Fibroblast of peridontal ligament (primary cell): ENCODE results near the gene LRFN2.

Experiments used
- DNase-seq: peaks from one replicate; pipeline ENCODE4 v3.0.0-alpha.2; 2010; ENCODE audit errors: extremely low read depth

LRFN2 gene

DNA sequence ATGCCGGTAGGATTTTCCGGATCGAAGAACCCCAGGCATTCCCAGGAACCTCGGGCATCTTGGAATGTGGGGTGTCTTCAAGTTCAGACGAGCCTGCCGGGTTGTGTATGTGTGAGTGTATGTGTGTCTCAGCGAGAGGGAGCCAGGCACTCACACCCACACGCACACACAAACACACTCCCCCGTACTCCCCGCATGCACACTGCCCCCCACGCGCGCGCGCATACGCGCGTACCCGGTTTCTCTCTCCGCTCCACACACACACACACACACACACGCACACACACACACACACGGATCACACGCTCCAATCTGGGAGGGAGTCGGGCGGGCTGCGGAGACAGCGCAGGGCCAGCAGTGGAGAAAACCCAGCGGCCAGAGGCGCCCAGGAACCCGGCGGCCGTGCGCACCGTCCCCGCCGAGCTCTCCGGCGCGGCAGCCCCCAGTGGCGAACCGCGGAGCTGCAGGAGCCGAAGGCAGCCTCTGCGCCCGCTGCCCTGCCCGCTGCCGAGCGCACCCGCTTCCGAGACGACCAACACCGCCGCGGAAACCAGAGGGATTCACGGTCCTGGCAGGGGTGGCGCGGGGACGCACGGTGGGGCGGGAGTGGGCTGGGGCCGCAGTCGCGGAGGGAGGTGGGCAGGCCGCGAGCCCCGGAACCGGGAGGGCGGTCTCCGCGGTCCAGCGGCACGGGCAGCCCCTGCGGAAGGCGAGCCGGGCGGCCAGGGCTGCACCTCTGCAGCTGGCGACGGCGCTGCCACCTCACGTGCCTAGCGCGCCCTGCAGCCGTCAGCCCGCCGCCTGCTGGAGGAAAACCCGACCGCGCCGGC, at the start of gene LRFN2:
LRFN2 (minus strand) TSS at position 125 of the 830 bp plus-strand sequence.
- peak; percentile 44 for DNase-seq

DNA sequence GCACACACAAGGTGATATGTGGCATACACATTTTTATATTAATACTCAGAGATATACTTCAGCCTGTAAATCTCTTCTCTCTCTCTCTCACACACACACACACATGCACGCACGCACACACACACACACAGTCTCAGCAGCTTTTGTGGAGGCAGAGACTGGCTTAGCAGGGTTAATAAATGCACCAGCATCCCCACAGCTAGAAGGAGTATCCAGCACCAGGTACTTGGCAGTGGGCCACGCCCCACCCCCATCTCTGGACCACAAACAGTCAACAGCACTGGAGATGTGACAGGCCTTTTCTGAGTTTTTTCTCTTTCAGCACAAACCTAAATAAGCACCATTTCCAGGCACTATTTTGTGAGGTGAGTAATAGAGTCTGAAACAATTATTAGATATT, 47.3 kb upstream of the LRFN2 start:
- DNase-seq, result no peak

DNA sequence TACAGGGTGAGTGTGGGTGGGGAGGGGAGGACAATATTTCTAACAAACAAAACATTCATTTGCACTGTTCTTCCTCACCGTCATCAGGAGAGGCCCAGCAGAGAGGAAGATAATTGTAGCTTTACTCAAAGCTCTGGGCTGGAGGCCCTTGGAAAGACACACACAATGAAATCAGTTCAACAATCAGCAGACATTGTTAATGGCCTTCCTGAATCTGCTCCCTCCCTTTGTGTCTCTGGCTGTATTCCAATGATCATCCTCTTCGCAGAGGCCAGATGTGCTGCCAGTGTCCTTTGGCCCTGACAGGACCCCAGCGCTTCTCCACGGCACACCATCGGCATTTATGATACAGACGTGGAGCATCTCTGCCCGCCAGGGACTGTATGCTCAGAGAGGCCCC, 44.6 kb upstream of the LRFN2 start:
- DNase-seq, result no peak

DNA sequence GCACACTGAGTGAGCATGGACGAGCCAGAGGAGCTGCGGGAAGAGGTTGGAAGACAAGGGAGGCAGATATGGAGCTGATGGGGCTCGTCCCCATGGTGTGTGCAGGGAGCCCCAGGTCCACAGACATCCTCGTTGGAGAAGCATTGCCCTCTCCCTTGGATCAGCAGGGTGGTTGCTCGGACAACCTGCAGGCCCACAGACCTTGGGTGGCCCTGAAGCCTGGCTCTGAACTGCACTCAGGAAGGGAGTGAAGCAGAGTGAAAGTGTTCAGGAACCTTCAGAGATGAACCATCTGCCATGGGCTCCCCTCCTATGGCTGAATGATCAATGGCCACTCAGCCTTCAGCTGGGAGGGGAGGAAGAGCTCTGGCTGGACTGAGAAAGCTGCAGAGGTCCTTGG, 43.3 kb upstream of the LRFN2 start:
- no peak for DNase-seq

DNA sequence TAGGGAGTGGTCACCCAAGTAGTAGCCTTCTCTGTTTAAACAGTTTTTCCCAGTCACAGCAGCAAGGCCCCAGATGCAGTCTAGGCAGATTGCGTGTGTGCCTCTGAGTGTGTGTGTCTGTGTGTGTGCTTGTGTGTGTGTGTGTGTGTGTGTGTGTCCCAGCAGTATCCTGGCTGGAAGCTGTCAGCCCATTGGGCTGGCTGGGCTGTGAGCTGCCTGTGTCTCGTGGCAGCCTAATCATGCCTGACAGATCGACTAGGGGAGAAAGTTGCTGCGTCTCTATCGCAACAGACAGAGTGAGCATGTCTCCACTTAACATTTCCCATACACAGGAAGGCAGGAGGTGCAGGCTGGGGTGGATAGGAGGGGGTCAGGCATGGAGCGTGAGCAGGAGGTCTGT, 42.9 kb upstream of the LRFN2 start:
- DNase-seq, result no peak

DNA sequence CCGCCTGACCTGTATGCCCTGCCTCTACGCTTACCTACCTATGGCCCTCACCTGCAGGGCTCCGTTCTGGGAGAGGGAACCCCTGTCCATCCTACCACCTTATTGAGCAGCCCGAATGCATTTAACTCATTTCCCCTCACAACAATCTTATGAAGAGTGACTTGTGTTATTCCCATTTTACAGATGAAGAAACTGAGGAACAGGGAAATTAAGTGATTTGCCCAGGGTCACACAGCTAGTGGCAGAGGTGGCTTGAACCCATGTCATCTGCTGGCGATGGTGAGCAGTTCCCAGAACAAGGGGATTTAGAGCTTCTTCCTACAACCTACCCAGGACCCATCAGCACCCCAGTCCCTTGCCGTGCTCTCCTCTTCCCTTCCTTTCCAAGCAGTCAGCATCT, 42.3 kb upstream of the LRFN2 start:
- no peak for DNase-seq

DNA sequence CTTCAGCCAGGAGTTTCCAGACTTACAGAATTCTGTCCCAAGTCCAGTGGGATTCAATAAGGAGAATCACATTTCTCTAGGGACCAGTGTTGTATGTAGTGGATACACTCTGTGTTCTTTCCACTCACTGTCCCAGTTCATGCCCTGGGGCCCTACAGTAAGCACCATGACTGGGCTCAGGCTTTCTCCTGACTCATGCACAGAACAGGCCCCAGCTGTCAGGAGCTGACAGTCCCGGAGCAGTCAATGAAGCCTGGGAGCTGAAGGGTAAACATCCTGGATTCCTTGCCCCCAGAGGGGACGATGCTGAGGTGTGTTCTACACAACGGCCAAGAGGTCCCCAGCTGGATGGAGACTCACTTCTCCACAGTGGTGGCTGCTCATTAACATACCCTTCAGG, 40.2 kb upstream of the LRFN2 start:
- DNase-seq, result no peak

DNA sequence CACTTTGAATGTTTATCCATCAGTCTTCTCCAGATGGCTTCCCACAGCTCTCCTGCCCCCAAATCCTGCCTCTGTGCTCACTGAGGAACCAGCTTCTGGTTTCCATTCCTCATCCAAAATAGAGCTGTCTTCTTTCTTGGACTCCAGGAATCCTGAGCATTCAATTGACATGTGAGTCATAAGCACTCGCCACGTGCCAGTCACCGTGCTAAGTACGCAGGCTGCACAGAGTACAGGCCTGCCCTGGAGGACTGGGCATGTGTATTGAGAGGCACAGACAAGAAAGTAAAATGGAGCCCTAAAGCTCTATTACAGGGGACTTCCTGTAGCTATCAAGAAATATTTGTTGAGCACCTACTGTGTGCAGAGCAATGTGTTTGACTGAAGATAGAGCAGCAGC, 39.7 kb upstream of the LRFN2 start:
- no peak for DNase-seq

DNA sequence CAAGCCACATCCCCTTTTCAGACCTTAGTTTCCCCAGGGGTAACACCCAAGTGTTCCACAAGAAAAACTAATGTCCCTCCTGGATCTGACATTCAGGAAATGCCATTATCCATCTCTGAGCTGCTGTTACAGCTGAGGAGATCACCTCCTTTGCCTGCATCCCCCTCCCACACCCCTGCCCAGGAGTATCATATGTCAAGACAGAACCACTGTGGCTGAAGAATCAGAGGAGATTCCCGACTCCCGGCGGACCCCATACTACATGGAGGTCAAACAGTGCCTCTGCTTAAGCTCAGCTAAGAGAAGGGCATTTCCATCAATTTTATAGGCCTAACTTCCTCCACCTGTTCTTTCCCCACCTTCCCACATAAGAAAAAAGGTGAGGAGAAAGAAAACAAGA, 36.8 kb upstream of the LRFN2 start:
- no peak for DNase-seq

DNA sequence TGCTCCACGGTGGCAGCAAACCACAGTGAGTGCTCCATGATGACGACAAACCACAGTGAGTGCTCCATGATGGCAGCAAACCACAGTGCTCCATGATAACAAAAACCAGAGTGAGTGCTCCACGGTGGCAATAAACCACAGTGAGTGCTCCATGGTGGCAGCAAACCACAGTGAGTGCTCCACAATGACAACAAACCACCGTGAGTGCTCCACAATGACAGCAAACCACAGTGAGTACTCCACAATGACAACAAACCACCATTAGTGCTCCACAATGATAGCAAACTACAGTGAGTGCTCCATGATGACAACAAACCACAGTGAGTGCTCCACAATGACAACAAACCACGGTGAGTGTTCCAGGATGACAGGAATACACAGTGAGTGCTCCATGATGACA, 36.0 kb upstream of the LRFN2 start:
- DNase-seq, result no peak

DNA sequence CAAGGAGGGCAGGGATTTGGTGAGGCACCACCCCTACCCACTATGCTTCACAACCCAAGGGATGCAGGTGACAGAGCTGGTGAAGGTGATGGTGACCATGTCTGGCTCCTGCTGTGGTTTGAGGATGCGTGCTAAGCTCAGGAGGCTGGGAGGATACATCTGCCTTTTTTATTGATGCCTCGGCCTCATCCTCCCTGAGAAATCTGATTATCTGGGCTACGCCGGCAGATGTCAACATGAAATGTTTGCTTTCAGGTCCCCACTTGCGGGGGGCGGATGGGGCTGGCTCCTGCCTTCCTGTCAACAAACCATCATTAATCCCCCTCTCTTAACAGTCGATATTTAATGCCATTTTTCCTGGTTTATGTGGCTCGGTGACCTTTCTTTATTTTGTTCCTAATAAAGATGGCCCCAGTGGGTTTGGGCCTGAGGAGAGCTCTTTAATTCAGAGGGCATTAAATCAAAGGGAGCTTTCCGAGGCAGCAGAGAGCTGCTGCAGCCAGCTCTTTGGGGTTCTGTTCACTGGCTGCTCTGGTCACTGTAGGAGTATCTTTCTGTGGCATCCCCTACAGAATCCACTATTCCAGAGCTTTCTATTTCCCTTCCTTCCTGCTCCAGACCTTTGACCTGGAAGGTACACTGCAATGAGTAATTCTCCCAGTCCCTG, 33.5 kb upstream of the LRFN2 start:
- no peak for DNase-seq

DNA sequence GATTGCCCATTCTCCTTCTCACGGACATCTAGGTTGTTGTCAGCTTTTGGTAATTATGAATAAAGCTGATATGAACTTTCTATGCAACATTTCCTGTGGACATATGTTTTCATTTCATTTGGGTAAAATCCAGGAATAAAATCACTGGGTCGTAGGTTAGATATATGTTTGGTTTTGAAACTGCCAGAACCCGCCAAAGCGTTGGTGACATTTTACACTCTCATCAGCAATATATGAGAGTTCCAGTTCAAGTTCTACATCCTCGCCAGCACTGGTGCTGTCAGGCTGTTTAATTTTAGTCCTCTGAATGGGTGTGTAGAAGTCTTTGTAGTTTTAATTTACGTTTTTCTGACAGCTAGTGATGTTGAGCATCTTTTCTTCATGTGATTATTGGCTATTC, 27.5 kb upstream of the LRFN2 start:
- no peak for DNase-seq

DNA sequence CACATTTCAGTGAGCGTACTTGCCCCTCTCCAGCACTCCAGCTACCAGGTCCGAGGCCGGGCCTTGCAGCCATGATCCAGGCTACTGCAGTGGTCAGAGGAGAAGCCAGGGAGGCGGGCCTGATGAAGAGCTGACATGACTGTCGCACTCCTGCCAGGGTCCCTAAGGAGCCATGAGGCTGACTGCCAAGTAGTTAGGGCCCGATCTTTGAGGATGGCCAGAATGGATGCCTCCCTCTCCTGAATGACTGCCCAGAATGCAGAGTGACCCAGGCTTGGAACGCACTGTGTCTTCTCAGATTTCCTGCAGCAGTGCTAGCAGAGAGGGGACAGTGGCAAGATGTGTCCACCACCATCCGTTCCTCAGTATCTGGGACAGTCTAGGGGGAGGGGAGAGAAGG, 24.7 kb upstream of the LRFN2 start:
- no peak for DNase-seq

DNA sequence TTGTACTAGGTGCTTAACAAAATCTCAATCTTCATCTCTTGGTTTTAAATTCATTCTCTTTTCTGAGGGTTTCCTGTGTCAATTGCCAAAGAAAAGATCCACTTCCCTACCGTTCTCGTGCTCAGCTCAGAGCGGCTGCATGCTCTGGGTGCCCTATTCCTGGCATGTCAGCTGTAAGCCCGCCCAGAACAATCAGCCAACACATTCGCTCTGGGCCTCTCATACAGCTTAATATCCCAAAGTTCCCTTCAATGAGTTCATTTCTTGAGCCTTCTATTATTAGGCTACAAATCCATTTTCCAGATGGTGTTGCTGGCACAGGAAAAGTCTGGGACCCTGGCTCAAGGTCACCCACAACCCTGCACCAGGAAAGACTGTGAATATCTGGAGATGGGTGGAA, 24.3 kb upstream of the LRFN2 start:
- no peak for DNase-seq

DNA sequence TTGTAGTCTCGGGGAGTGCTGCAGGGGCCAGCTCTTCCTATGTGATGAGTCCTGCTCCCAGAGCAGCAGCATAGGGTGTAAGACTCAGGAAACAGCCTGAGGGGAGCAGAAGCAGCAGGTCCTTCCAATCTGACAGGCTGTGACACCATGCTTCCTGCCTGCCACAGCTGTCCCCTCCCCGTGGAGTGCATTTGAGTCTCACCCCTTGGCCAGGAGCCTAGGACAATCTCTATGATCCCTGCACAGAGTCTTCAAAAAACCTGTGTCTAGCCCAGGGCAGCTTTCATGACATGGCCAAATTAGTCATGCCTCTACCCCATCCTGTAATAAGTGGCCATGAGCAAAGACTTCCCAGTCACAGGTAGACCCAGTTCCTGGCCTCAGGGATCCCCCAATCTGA, 23.1 kb upstream of the LRFN2 start:
- no peak for DNase-seq

DNA sequence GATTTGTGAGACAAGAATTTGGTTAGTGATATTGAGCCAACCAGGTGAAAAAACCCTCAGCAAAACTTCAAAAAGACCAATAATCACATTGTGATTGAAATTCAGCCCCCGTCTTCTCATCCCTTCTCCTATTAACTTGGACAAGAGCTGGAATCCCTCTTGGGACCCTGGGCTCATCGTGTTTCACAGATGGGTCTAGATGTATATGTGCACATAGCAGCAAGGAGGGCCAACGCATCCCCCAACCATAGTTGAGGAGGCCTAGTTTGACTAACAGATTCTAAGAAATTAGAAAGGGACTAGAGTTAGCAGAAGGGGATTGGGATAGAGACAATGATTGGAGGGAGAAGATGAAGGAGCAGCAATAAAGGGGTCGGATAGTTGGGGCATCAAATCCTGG, 19.8 kb upstream of the LRFN2 start:
- DNase-seq, result no peak

DNA sequence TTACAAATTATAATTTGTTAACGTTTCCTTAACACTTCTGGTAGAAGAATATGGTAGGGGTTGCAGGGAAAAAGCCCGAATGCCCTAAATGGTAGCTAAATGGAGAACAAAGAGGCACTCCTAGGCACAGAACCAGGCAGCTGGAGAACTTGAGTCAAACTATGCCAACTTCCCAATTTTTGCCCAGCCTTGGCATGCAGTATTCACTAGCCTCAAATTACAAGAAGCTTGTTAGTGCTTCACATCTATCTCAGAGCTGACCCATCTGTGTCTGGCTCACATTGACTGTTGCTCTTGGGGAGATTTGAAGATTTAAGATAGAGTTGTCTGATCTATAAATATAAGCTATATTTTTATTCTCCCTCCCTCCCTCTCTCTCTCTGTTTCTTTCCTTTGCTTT, 19.4 kb upstream of the LRFN2 start:
- DNase-seq, result no peak

DNA sequence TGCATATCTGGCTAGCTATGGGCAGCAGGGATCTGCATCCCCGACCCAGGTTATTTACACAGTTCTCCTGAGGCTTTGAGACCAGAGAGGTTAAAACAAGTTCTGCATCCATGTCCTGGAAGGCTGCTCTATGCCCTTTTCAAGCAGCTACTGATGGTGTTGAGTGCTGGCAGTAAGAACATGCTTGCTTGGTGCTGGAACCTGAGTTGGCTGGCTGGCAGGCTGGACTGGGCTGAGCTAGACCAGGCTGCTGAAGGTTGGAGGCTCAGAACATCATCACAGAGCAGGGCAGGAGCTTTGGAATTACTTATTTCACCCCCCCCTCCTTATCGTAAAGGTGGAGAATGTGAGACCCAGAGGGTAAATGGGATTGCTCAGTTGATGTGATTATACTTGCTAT, 16.9 kb upstream of the LRFN2 start:
- no peak for DNase-seq

DNA sequence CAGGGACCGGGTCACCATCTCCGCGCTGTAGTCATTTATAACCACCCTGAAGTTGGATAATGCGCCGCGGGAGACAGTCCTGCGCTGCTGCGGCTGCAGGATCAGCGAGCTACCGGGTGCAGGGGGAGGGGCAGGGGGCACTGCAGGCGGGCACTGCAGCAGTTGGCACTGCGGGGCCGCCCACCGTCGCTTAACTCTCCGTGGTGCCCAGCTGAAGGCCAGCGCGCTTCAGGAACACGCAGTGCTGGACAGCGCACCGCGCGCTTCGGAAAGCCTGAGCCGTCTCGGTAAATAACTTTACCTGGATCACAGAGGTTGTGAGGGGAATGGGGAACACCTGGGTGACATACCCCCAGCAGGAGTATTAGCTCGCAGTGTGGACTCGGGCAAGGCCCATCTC, 12.4 kb upstream of the LRFN2 start:
- DNase-seq, result no peak

DNA sequence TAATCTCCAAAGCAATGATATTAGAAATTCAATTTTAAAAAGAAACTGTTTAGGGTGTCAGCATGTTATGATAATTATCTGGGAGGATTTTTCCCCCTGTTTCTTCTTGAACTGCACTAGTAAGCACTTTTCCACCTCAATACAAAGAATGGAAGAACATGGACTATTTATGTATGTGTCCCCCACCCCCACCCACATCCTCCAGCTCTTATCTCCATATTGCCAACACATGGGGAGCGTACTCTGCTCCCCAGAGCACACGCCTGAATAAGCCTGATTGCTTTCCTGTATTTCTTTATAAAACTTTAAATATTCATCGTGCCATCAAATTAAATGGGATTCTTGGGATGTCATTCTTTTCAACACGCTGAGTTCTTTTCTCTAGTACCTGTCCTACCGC, 11.4 kb upstream of the LRFN2 start:
- no peak for DNase-seq

DNA sequence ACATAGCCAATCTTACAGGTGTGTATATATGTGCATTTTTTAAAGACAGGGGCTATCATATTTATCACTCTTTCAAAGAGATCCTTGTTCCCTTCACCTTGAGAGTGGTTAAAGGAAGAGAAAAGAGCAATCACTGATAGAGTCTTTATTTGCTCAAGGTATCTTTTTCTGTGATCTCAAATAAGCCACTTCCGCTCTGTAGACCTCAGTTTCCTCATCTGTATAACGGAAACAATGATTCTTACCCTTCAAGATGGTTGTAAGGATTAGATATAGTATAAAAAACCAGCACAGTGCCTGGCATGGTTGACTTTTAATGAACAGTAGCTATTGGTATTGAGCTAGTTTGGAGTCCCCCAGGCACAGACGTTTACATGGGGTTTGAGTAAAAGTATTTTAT, 10.1 kb upstream of the LRFN2 start:
- no peak for DNase-seq

DNA sequence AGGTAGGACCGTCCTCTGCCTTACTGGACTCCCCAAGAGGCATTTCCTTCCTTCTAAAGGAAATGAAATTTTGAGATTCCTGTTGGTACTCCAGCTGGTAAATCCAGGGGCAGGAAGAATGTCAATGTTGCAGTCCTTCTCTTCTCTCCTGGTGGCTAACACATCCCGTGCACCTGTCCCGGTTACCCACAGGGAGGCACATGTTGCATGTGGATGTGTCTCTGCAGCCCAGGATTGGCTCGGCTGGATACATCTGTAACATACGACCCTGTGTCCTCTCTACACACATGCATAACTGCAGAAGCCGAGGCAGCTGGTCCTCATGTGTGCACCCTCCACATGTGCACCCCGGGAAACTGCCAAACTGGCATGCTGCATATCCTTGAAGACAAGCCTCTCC, 1.3 kb upstream of the LRFN2 start:
- DNase-seq, result no peak

DNA sequence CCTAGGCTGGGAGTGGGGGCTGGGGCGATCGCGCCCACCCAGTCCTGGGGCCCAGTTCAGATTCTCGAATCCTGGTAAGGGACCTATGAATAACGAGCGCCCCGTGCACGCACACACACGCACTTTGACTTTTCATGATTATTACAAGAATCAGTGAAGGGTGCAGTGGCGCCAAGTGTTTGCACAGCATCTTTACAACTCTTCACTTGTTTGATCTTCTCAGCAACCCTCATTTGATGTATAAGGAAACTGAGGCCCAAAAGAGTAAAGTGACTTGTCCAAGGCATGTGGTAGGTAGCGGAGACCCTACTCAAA, 863 bp upstream of the LRFN2 start:
- no peak for DNase-seq
